HFFc6 (cell line): ENCODE results near the gene FDXR. TPM values are rescaled to one million over a fixed set of nuclear protein-coding genes. Genes with fewer than 3 reads are reported as not detected.

ENCODE experiments used
- DNase-seq: peaks from one replicate; pipeline ENCODE4 v3.0.0-alpha.2; 2018
- H3K27ac Mint-ChIP-seq: 2 replicates; pipeline ENCODE4 v1.8.0; 2020; ENCODE audit warnings: mild to moderate bottlenecking, mixed read lengths
- H3K27me3 Mint-ChIP-seq: 2 replicates; pipeline ENCODE4 v1.8.0; 2021; ENCODE audit warnings: mild to moderate bottlenecking, moderate library complexity, mixed read lengths; ENCODE audit not compliant: insufficient read depth
- H3K36me3 Mint-ChIP-seq: 2 replicates; pipeline ENCODE4 v1.8.0; 2021; ENCODE audit warnings: low read depth, mixed read lengths
- H3K4me1 Mint-ChIP-seq: 2 replicates; pipeline ENCODE4 v1.8.0; 2020; ENCODE audit warnings: low read depth, mixed read lengths
- H3K4me3 Mint-ChIP-seq: 2 replicates; pipeline ENCODE4 v1.8.0; 2020; ENCODE audit warnings: mild to moderate bottlenecking, moderate library complexity, mixed read lengths
- H3K9me3 Mint-ChIP-seq: 2 replicates; pipeline ENCODE4 v1.8.0; 2020; ENCODE audit warnings: mild to moderate bottlenecking, mixed read lengths
- CTCF ChIP-seq: fragments of 200-600 bp; sonication (generic); IDR thresholded peaks from 2 replicates; pipeline ENCODE4 v1.5.0; 2021; ENCODE audit warnings: antibody characterized with exemption, mild to moderate bottlenecking
- total RNA-seq, 6 experiments: library from RNA; stranded (reverse); fragmentation: NEBNext Ultra II Directional; extraction: Animal tissue kit (Norgen Biotek cat#: 25700); gene quantifications; 2 replicates in 1 of 6; 3 replicates in 5 of 6; pipeline ENCODE4 v1.2.3, GENCODE V29; 2021

The FDXR gene
- total RNA-seq, 6 experiments from 2014 or later = 25.5 to 35.5 (median 33.9) TPM

DNA sequence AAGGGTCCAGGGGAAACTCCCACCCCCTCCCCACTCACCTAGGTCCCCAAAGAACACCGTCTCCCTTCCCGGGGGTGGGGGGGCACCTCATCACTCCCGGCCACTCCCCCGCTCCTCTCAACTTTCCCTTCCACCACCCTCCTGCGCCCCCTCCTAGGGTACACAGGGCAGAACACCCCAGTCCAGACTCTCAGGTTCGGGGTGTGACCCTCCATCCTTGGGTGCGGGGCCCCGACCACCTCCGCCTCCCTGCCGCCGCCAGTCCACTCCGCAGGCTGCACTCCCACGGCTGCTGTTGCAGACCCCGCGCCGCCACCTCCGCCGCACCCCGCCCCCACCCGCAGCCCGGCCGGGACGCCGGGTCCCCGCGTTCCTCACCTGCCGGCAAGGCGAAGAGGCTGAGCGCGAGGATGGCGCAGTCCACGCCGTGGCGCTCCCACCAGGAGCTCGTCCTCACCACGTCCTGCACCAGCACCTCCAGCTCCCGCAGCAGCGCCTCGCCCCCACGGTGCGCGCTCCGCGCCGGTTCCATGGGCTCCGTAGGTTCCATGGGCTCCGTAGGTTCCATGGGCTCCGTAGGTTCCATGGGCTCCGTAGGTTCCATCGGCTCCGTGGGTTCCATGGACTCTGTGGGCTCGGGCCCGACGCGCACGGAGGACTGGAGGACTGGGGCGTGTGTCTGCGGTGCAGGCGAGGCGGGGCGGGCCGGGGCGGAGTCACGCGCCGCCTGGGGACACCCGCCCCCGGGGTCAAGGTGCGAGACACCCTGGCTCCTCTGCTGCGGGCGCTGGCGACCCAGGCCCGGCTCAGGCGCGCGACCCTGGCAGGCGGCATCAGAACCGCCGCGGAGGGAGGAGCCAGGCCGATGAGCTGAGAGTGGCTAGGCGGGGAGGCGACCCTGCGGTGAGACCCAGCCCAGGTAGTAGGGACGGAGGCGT lies 20.4 kb upstream of the FDXR start, which contains the start of gene FADS6:
Gene FADS6, minus strand, starts transcription at position 660 of the 938 bp plus-strand sequence. Its CDS starts 38 bp downstream, at position 622.
- Mint-ChIP-seq H3K27me3 (peaks cover 59% of the 10 kb centered on the region), H3K27ac (no peak within 1 kb of the TSS), H3K4me1 (no peaks in the 10 kb centered on the region), H3K36me3 (no peaks in the 10 kb centered on the region), H3K9me3 (no peaks in the 10 kb centered on the region), H3K4me3 (no peak within 1 kb of the TSS)
- TF ChIP-seq CTCF = no peak
- no peak for DNase-seq

- TF ChIP-seq CTCF = no peak
- Mint-ChIP-seq H3K27me3 (peaks cover 66% of the 10 kb centered on the region), H3K36me3 (no peaks in the 10 kb centered on the region), H3K4me1 (no peaks in the 10 kb centered on the region), H3K4me3 (no peak overlapping the region), H3K27ac (no peak overlapping the region), H3K9me3 (no peaks in the 10 kb centered on the region)
- no peak for DNase-seq
Observed at GRCh38 chr17:74892013-74892841, 19.4 kb upstream of the FDXR start.

DNA sequence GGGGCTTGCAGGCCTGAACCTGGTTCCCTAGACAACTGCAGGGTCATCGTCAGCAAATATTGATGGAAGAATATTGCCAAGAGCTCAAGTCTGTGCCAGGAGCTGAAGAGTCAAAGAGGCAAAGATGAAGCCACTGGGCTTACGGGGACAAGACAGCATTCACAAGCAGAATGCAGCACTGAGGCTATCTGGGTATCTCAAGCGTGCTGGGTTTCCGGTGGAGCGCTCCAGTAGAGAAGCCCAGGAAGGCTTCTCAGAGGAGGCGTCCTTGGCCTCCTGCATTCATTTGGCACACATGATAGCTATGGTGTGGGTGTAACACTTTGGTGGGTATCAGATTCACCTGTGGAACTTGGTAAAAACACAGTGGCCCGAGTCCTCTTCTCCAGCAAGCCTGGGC lies 17.8 kb upstream of the FDXR start:
- Mint-ChIP-seq H3K27me3 (peaks cover 53% of the 10 kb centered on the region), H3K4me1 (no peaks in the 10 kb centered on the region), H3K9me3 (no peaks in the 10 kb centered on the region), H3K36me3 (no peaks in the 10 kb centered on the region), H3K27ac (no peak overlapping the region), H3K4me3 (no peak overlapping the region)
- no peak for TF ChIP-seq CTCF
- DNase-seq = no peak

DNA sequence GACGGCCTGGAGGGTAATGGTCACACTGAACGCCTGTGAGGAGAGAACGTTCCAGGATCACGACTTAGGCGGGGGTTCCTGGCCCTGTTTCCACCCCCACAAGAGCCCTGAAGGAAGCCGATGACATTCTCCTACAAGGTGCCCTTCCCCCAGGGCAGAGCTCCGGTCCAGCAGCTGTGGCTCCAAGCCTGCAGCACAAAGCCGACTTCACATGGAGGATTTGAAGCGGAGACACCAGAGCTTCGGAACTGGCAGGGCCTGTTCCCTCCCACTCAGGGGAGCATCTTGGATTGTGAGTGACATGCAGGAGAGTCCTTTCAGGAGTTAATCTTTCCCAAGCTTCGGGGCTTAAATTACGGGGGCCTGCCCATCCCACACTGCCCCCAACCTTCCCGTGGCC lies 15.7 kb upstream of the FDXR start:
- no peaks in the 10 kb centered on the region for H3K9me3 Mint-ChIP-seq
- peaks cover 45% of the 10 kb centered on the region for H3K27me3 Mint-ChIP-seq
- H3K36me3 Mint-ChIP-seq = no peaks in the 10 kb centered on the region
- no peak for DNase-seq
- H3K4me3 Mint-ChIP-seq = no peak overlapping the region
- no peak for TF ChIP-seq CTCF
- no peak overlapping the region for H3K27ac Mint-ChIP-seq
- no peaks in the 10 kb centered on the region for H3K4me1 Mint-ChIP-seq

DNA sequence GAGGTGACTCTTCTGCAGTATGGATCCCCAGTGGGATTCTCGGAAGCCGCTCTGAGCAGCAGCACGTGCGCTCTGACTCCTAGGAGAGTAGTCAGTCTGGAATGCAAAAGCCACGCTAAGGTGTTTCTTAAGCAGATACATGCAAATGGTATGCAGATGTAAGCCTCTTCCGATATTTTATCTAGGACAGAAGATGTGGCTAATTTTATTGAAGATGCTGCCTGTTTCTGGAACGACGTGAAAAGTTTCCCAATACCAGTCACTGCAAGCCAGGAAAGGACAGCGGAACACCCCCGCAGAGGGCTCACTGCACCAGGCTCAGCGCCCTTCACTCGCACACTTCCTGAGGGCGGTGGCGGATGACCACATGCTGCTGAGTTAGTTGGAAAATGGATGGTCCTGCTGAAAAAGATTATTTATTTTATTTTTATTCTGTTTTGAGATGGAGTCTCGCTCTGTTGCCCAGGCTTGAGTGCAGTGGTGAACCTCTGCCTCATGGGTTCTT lies 10.5 kb upstream of the FDXR start:
- Mint-ChIP-seq H3K27me3 (peaks cover 50% of the 10 kb centered on the region), H3K27ac (no peak overlapping the region), H3K4me3 (no peak overlapping the region), H3K9me3 (no peaks in the 10 kb centered on the region), H3K4me1 (no peaks in the 10 kb centered on the region), H3K36me3 (no peaks in the 10 kb centered on the region)
- DNase-seq = no peak
- no peak for TF ChIP-seq CTCF
